Measurements from ENCODE around the gene PTGIS. TPM values are rescaled to one million over a fixed set of nuclear protein-coding genes. Genes with fewer than 3 reads are reported as not detected.

Gene PTGIS
- total and polyA plus RNA-seq, 2 of the 4 experiments (the other 2 are of a cell fraction) = 1.6 to 2.6 TPM

DNA sequence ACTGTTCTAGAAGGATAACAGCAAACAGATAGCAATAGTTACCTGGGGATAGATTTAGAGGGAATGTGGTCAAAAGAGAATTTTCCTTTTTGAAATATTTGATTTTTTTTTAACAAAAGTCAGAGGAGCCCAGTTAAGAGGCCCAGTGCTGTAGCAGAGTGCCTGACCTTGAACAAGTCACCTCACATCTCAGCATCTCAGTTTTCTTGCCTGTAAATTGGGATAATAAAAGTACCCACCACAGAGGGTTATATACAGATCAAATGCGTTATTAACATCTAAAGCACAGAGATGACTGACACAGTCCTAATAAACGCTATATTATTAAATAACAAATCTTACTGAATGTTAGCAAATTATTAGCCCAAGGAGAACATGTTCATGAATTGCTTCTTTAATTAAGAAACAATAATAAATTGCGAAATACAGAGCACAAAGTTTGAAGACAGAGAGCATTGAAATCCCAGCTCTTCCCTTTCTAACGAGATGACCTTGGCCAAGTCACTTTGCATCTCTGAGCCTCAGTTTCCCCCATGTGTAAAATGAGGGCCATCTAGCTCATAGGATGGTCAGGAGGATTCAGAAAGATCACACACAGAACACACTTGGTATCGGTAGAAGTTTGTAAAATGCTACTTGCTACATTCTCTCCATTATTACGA lies 35.5 kb downstream of the PTGIS start:
- intact Hi-C loops (cut with micrococcal nuclease) = loop anchor here (5.0 kb wide), 1 partner anchor 50 kb away; the partner anchor contains the start of gene KCNB1
- Histone ChIP-seq H2AFZ (replicated peaks; ENCODE audit: low read length, poor library complexity) (no peak overlapping the region), H3K9me3 (ENCODE audit: control insufficient read depth, insufficient read depth, low read length) (no peaks in the 10 kb centered on the region), H3K79me1 (ENCODE audit: low read depth in 1 of 2, low read length in 2 of 2) (no peaks in the 10 kb centered on the region), H3K27ac (ENCODE audit: insufficient read depth, low read length) (no peak overlapping the region), H3K4me3 (ENCODE audit: insufficient read depth, low read depth, low read length) (no peak overlapping the region), H2BK5ac (ENCODE audit: low read depth, low read length, poor library complexity, severe bottlenecking) (no peak overlapping the region), H4K91ac (ENCODE audit: insufficient read depth, low read depth, low read length) (no peak overlapping the region), H3K23ac (ENCODE audit: low read depth, low read length) (no peak overlapping the region), H2AK9ac (replicated peaks; ENCODE audit: low read depth, low read length, poor library complexity) (no peak overlapping the region), H3K36me3 (ENCODE audit: control insufficient read depth, insufficient read depth, low read length) (peaks cover 2% of the 10 kb centered on the region), H3K18ac (ENCODE audit: low read depth, low read length) (no peak overlapping the region), H2AK5ac (ENCODE audit: low read depth, low read length) (no peak overlapping the region), H3K56ac (ENCODE audit: extremely low read depth, insufficient read depth, low read length) (no peak overlapping the region), H2BK20ac (ENCODE audit: low read depth, low read length) (no peak overlapping the region), H3K4me2 (ENCODE audit: low read depth, low read length) (no peak overlapping the region), H4K5ac (ENCODE audit: low read depth, low read length) (no peak overlapping the region), H2BK15ac (ENCODE audit: low read depth, low read length) (no peak overlapping the region), H2BK120ac (ENCODE audit: low read depth, low read length) (no peak overlapping the region), H3K27me3 (ENCODE audit: control insufficient read depth, insufficient read depth, low read length) (no peaks in the 10 kb centered on the region; the same call in 1 of the 2 replicates), H3K14ac (replicated peaks; ENCODE audit: low read depth, low read length) (no peak overlapping the region), H4K20me1 (ENCODE audit: insufficient read depth, low read length) (no peaks in the 10 kb centered on the region), H3K9me1 (ENCODE audit: insufficient read depth, low read length) (no peaks in the 10 kb centered on the region), H3K4ac (ENCODE audit: low read depth, low read length) (no peak overlapping the region), H3K4me1 (ENCODE audit: control insufficient read depth, insufficient read depth, low read length) (no peaks in the 10 kb centered on the region), H4K8ac (ENCODE audit: low read depth in 2 of 2, low read length in 2 of 2) (no peak overlapping the region), H3K9ac (ENCODE audit: low read depth, low read length) (no peak overlapping the region)
- ChIA-PET POLR2A (ENCODE audit: unreplicated experiment) (no interaction called here), CTCF (no interaction called here)
- in situ Hi-C loops (cut with MboI; ENCODE audit: low sequenced_read_pairs) = no loop called here
- whole genome bisulfite sequencing, 2 experiments (ENCODE audit: extremely low coverage in 2 of 2, insufficient read length in 1 of 2) = 83% methylated on average over 1 of the region's 6 CpGs; no CpG with 5 or more reads in 1 of the 2 experiments
- TF ChIP-seq RCOR1 (IDR thresholded peaks at IDR 0.05; ENCODE audit: insufficient replicate concordance, low read length) = no peak
- peak; percentile 75 for TF ChIP-seq CEBPB (IDR thresholded peaks at IDR 0.05; ENCODE audit: low read depth, low read length)
- TF ChIP-seq ELK1 (IDR thresholded peaks at IDR 0.05; ENCODE audit: borderline replicate concordance, low read depth, low read length) = no peak
- no peak for DNase-seq
- BruUV-seq (replicated peaks) = no TSS peak
- dilution Hi-C loops (cut with HindIII; ENCODE audit: low sequenced_read_pairs, unreplicated experiment) = no loop called here
- no peak for ATAC-seq (ENCODE audit: low read depth)
